ENCODE measurements around the gene SLC25A23.
"Not testable (repeated sequence)": the region's sequence is repeated elsewhere in the genome, so short reads cannot be mapped to it uniquely, and the experiment has no call there.

Gene SLC25A23

DNA sequence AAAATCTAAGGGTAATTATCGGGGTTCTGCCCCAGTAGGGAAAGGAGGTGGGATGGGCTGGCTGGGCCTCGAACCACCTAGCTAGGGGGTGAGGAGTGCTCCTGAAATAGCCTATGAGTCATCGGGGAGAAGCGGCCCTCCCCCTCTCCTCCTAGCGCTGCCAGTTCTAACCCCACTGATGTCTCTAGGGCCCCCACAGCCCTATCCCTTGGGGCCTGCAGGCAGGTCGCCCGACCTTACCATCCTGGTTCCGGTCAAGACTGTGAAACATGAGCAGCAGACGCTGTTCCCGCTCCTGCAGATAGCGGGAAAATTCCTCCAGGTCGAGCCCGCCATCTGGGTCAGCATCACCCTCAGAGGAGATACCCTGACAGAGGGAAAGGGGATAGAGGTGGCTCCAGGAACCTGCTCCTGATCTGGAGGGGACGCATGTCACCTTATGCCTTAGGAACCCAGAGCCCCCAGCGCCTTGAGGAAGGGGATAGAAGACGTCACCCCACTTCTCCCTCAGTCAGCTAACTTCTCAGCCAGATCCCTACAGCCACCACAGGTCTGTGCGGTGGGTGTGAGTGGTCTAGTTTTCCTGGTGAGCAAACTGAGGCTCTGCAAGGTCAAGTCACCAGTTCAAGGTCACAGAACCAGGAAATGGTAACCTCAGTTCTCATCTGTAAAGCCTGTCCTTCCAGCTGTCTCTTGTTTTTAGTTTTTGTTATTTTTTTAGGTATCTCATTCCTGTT, 1.5 kb downstream of the SLC25A23 start:
- no peak for DNase-seq (ENCODE audit: low read depth)

- no peak for DNase-seq (ENCODE audit: low read depth)
Observed at GRCh38 chr19:6455924-6456323, 3.7 kb downstream of the SLC25A23 start.

GRCh38 chr19:6453951-6454565, 5.5 kb downstream of the SLC25A23 start:
- DNase-seq (ENCODE audit: low read depth), result no peak

- DNase-seq (ENCODE audit: low read depth), result no peak
Observed at GRCh38 chr19:6452899-6453298, 6.7 kb downstream of the SLC25A23 start.

DNA sequence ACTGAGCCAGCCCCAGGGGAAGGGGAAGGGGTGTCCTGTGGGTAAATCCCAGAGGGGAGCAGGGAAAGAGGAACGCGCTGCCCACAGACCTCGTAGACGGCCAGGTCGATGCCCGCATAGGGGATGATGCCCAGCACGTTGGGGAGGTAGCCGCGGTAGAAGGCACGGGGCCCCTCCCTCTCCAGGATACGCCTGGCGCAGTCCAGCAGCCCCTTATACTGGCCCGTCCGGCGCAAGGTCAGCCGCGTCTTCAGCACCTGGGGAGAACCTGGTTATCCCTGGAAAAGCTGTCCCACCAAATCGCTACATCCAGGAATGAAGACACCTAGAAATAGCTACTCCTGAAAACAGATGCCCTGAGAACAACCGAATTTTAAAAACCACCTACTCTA, 7.4 kb downstream of the SLC25A23 start:
- DNase-seq (ENCODE audit: low read depth), result no peak

DNA sequence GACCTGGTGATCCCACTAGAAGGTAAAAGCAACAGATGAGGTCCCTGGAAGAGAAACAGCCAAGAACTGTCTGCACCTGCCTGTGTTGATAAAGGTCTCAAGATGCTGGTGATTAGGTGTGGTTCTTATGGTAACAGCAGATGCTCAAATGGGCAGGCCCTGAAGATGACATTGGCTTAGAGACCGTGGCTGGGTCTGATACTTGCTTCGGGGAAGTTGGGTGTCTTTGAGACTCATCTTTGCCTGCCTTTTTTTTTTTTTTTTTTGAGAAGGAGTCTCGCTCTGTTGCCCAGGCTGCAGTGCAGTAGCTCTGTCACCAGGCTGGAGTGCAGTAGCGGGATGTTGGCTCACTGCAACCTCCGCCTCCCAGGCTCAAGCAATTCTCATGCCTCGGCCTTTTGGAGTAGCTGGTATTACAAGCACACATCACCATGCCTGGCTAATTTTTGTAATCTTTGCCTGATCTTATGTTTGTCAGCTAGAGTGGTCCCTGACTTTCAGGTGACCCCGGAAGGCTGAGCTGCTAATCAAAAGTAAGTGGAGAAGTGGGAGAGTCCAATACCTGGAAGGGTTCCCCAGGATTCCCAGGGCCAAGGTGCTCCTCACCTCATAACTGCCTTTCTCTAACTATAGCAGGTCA, 7.9 kb downstream of the SLC25A23 start:
- no peak for DNase-seq (ENCODE audit: low read depth)

- DNase-seq (ENCODE audit: low read depth), result no peak
Observed at GRCh38 chr19:6450166-6450565, 9.4 kb downstream of the SLC25A23 start.

DNA sequence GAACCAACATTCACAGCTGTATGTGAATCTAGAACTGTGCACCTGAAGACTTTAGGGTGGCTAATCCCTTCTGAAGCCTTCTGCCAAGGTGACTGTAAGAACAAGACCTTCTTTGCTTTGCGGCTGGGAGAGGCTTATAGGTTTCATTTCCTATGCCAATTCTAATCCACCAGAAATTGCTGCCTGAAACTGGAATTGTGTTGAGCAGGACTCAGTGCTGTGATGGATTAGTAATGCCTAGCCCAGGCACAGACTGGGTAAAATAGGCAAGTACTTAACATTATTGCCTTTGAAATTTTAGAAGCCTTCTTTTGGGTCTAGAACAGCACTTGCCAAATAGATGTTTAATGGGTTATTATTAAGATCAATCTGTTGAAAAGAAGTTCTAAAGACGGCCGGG, 11.5 kb downstream of the SLC25A23 start:
- DNase-seq (ENCODE audit: low read depth), result no peak

GRCh38 chr19:6446452-6446851, 13.1 kb downstream of the SLC25A23 start:
- DNase-seq (ENCODE audit: low read depth), result no peak

GRCh38 chr19:6443986-6444385, 15.6 kb downstream of the SLC25A23 start:
- no peak for DNase-seq (ENCODE audit: low read depth)

DNA sequence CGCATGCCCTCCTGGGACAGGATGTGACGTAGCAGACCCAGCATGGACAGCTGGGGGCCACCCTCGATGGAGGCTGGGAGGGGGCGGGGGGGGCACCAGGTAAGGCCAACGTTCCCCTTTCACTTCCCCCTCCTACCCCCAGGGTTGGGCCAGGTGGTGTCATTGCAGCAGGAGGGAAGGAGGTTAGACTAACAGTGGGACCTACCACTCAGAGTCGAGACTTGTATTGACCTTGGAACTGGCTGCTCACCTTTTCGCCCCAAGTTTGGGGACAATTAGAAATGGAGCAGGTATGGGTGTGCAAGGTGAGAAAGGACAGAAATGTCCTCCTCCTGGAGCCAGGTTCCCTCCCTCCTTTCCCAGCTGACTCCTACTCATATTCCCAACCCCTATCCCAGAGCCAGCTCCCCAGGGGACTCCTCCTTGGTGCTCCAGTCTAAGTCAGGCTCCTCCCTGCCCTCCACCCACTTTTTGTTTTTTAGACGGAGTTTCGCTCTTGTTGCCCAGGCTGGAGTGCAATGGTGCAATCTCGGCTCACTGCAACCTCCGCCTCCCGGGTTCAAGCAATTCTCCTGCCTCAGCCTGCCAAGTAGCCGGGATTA, 17.4 kb downstream of the SLC25A23 start:
- DNase-seq (ENCODE audit: low read depth), result no peak

DNA sequence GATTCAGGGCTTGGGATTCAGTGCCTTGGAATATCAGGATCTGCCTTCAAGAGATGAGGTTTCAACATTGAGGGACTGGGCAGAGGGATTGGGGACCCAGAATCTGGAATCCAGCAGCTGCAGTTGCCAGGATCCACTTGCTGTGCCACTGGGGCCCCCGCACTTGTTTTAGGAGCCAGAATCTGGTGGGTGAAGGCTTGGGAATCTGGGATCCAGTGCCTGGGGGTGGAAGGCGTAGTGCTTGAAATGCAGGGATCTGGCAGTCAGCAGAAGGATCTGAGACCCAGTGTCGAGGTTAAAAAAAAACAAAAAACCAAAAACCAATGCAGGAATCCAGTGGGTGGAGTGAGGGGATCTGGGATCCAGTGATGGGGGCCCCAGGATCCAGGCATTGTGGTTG, 18.7 kb downstream of the SLC25A23 start:
- no peak for DNase-seq (ENCODE audit: low read depth)

GRCh38 chr19:6439743-6440142, 19.8 kb downstream of the SLC25A23 start:
- DNase-seq (ENCODE audit: low read depth), result no peak

GRCh38 chr19:6433663-6434062, 25.9 kb downstream of the SLC25A23 start, which contains the start of gene SLC25A41:
Gene SLC25A41 (minus strand): TSS chr19:6433763. CDS start chr19:6433693, 70 bp downstream.
- DNase-seq (ENCODE audit: low read depth), result no peak

- DNase-seq (ENCODE audit: low read depth), result no peak
Observed at GRCh38 chr19:6433165-6433564, 26.4 kb downstream of the SLC25A23 start.

- DNase-seq (ENCODE audit: low read depth), result no peak
Observed at GRCh38 chr19:6431891-6432290, 27.7 kb downstream of the SLC25A23 start.

GRCh38 chr19:6429419-6430221, 30.0 kb downstream of the SLC25A23 start:
- DNase-seq (ENCODE audit: low read depth), result no peak

- DNase-seq (ENCODE audit: low read depth), result not testable (repeated sequence)
Observed at GRCh38 chr19:6428692-6429418, 30.7 kb downstream of the SLC25A23 start.

DNA sequence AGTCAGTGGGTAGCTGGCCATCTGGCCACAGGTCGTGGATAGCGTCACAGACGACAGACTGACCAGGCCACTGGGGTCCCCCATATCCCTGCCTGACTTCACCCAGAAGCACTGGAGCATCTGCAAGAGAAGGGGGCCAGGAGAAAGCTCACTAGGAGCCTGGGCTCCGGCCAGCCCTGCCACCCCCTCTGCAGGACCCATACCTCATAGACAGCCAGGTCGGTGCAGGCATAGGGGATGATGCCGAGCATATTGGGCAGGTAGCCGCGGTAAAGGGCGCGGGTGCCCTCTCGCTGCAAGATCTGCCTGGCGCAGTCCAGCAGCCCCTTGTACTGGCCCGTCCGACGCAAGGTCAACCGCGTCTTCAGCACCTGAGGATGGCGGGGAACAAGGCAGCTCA, 32.5 kb downstream of the SLC25A23 start:
- DNase-seq (ENCODE audit: low read depth), result no peak

- no peak for DNase-seq (ENCODE audit: low read depth)
Observed at GRCh38 chr19:6425732-6426620, 33.6 kb downstream of the SLC25A23 start.
